Measurements from ENCODE around the gene MPEG1. TPM values are rescaled to one million over a fixed set of nuclear protein-coding genes. Genes with fewer than 3 reads are reported as not detected.

MPEG1 gene
- total RNA-seq, 1 experiment from 2014 or later: not detected

DNA sequence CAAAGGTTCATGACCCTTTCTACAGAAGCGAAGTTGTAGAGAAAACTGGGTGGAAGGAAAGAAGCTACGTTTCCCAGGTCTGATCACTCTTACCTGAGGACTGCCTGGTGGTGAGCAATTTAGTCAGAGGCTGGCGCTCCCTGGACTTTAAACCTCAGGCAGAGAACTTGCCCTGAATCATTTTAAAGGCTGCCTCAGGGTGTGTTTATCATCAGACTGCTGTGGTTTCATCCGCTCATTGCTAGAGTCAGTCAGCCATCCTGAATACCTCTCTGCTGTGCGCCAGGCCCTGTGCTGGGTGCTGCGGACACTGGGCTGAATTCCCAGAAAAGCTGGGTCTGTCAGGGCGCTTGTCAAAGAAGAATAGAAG lies 38.1 kb downstream of the MPEG1 start:
- Histone ChIP-seq H3K79me1 (ENCODE audit: insufficient read depth, low read depth, low read length, poor library complexity, severe bottlenecking) (no peaks in the 10 kb centered on the region), H3K27me3 (ENCODE audit: insufficient read depth, low read length) (no peaks in the 10 kb centered on the region), H3K18ac (ENCODE audit: insufficient read length, low read depth, low read length) (no peak overlapping the region), H4K20me1 (ENCODE audit: control insufficient read depth, insufficient read depth, insufficient read length) (no peaks in the 10 kb centered on the region), H3K14ac (ENCODE audit: insufficient read depth, low read length) (no peak overlapping the region), H3K9ac (ENCODE audit: extremely low read depth, insufficient read length, low read length) (no peak overlapping the region), H4K5ac (ENCODE audit: insufficient read length, low read depth, low read length) (no peak overlapping the region), H2AFZ (ENCODE audit: low read length) (no peak overlapping the region), H3K4me1 (ENCODE audit: insufficient read depth, low read length) (peaks cover 3% of the 10 kb centered on the region), H4K91ac (ENCODE audit: insufficient read length, low read depth, low read length) (no peak overlapping the region), H2BK120ac (ENCODE audit: low read depth, low read length, poor library complexity, severe bottlenecking) (no peak overlapping the region), H2BK15ac (ENCODE audit: low read depth, low read length) (no peak overlapping the region), H3T11ph (ENCODE audit: low read length) (no peak overlapping the region), H2AK5ac (ENCODE audit: insufficient read length, low read length) (no peak overlapping the region), H3K79me2 (ENCODE audit: insufficient read depth, low read length) (no peaks in the 10 kb centered on the region; the same call in 1 of the 2 replicates), H2BK20ac (ENCODE audit: low read depth, low read length, poor library complexity, severe bottlenecking) (no peak overlapping the region), H3K56ac (ENCODE audit: insufficient read length, low read depth, low read length) (no peak overlapping the region), H3K4ac (ENCODE audit: low read depth, low read length) (no peak overlapping the region), H3K9me3 (ENCODE audit: control insufficient read depth, low read depth, low read length) (no peaks in the 10 kb centered on the region), H3K4me2 (ENCODE audit: insufficient read depth, insufficient read length, low read length) (peak overlapping the region; percentile 52), H2BK5ac (ENCODE audit: insufficient read length, low read length) (no peak overlapping the region), H2BK12ac (ENCODE audit: insufficient read length, low read depth, low read length) (no peak overlapping the region), H4K8ac (replicated peaks; ENCODE audit: insufficient read length, low read depth, low read length) (no peak overlapping the region), H3K23ac (ENCODE audit: insufficient read length, low read depth, low read length) (no peak overlapping the region), H3K27ac (ENCODE audit: insufficient read length, low read depth, low read length) (no peak overlapping the region), H3K23me2 (ENCODE audit: insufficient read length, low read depth, low read length, poor library complexity, severe bottlenecking) (peaks cover 18% of the 10 kb centered on the region)
- H3K9me3 Mint-ChIP-seq: peaks cover 10% of the 10 kb centered on the region in 2 experiments; a peak in 3 of 5 replicates
- H3K27me3 Mint-ChIP-seq (ENCODE audit: low read depth): peaks cover 2% of the 10 kb centered on the region
- TF ChIP-seq, protein P1, sequence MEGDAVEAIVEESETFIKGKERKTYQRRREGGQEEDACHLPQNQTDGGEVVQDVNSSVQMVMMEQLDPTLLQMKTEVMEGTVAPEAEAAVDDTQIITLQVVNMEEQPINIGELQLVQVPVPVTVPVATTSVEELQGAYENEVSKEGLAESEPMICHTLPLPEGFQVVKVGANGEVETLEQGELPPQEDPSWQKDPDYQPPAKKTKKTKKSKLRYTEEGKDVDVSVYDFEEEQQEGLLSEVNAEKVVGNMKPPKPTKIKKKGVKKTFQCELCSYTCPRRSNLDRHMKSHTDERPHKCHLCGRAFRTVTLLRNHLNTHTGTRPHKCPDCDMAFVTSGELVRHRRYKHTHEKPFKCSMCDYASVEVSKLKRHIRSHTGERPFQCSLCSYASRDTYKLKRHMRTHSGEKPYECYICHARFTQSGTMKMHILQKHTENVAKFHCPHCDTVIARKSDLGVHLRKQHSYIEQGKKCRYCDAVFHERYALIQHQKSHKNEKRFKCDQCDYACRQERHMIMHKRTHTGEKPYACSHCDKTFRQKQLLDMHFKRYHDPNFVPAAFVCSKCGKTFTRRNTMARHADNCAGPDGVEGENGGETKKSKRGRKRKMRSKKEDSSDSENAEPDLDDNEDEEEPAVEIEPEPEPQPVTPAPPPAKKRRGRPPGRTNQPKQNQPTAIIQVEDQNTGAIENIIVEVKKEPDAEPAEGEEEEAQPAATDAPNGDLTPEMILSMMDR (conservative IDR thresholded peaks at IDR 0.05): no peak
- peak overlapping the region in 1 of 2 experiments; percentile 24; a peak in 2 of 5 replicates for H3K4me3 Mint-ChIP-seq
- no CpG with 5 or more reads among the region's 7 CpGs for WGBS (ENCODE audit: extremely low coverage, insufficient read length, low lambda C conversion rate)
- H3K27ac Mint-ChIP-seq: no peak overlapping the region
- DNase-seq: no peak
- H3K36me3 Mint-ChIP-seq (ENCODE audit: insufficient read depth in 1 of 3, low read depth in 3 of 3): peaks cover 15 to 30% (median 24%) of the 10 kb centered on the region in 3 experiments; a peak in 6 of 7 replicates
- H3K4me1 Mint-ChIP-seq: peaks cover 32 to 41% of the 10 kb centered on the region in 2 experiments
